Uterus (tissue), 4 donors: ENCODE data around the gene LRBA. TPM values are rescaled to one million over a fixed set of nuclear protein-coding genes. Genes with fewer than 3 reads are reported as not detected.
A peak's percentile ranks its signal among the peaks of the same experiment; 100 is the strongest.

Experiments
- DNase-seq, 2 donors: peaks; one replicate each; pipeline ENCODE4 v3.0.0-alpha.2; 2019 to 2020
- H3K27ac ChIP-seq, 2 donors: fragments of 200-600 bp; sonication (generic); 1 replicate in 1 of 2; 2 replicates in 1 of 2; pipeline ENCODE4 v1.5.1; 2016 to 2018
- H3K27me3 ChIP-seq, 2 donors: fragments of 200-600 bp; sonication (generic); one replicate each; pipeline ENCODE4 v1.5.1; 2018 to 2019; ENCODE audit warnings: control low read depth in 1 of 2
- H3K36me3 ChIP-seq, 2 donors: fragments of 200-600 bp; sonication (generic); one replicate each; pipeline ENCODE4 v1.5.1; 2019; ENCODE audit warnings: control low read depth in 1 of 2
- H3K4me1 ChIP-seq, 2 donors: fragments of 200-600 bp; sonication (generic); one replicate each; pipeline ENCODE4 v1.5.1; 2018 to 2019; ENCODE audit warnings: control low read depth in 1 of 2
- H3K4me3 ChIP-seq, 2 donors: fragments of 200-600 bp; sonication (generic); 1 replicate in 1 of 2; 2 replicates in 1 of 2; pipeline ENCODE4 v1.5.1; 2018 to 2019; ENCODE audit warnings: mild to moderate bottlenecking in 1 of 2
- H3K9me3 ChIP-seq, 2 donors: fragments of 200-600 bp; sonication (generic); one replicate each; pipeline ENCODE4 v1.5.1; 2019; ENCODE audit warnings: control low read depth in 1 of 2
- POLR2A ChIP-seq, 2 donors: fragments of 450-650 bp; IDR thresholded peaks; one replicate each; pipeline ENCODE4 v1.6.1; 2016; ENCODE audit warnings: antibody characterized with exemption in 2 of 2, mild to moderate bottlenecking in 1 of 2, moderate library complexity in 1 of 2
- intact Hi-C: fragments of 100-400 bp; cut with DNase I; formaldehyde crosslinking; loops from one replicate; pipeline ENCODE4 v1.15.1; 2023; ENCODE audit warnings: low total_unique reads
- total RNA-seq, 4 donors: library from RNA; depleted of rRNA in 3 of 4; stranded (reverse); fragments of >200 nt in 3 of 4; gene quantifications; one replicate each; pipeline versions ENCODE4 v1.1.0 to v1.2.4, GENCODE V29; 2014 to 2023
- TF ChIP-seq, protein P1 (sequence below), 4 experiments: fragments of 200-600 bp in 2 of 4; fragments of 450-650 bp in 2 of 4; sonication (generic) in 2 of 4; IDR thresholded peaks; one replicate each; pipeline ENCODE4 v1.5.1; 2016 to 2019; ENCODE audit warnings: antibody characterized with exemption in 4 of 4, mild to moderate bottlenecking in 2 of 4, moderate library complexity in 1 of 4
- donor health status: DM: yes; HTN: yes; CAD: no.

The LRBA gene
- total RNA-seq, 4 donors from 2014 or later: 32.0 to 126 (median 41.7) TPM

DNA sequence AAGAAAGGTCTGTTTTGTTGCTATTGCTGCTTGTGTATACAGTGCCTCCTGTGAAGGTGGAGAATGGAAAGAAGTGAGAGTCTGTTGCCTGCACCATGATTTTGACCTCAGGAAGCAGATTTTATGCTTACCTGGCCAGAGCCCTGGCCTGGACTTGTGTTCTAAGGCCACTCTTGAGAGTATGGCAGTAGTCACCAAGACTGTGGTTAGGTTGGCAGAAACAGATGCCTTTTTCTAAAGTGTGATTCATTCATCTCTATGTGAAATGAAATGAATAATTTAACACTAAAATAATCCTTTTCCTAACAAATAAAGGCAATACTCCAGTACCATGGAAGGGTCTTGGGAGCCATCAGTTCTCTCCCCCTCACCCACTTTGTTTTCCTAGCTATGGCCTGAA, 775.1 kb downstream of the LRBA start:
- H3K4me1 ChIP-seq: peaks cover 0 to 7% of the 10 kb centered on the region in 2 donors
- intact Hi-C loops: loop anchor here (10.0 kb wide), 1 partner anchor 235 kb away; no protein-coding TSS in a partner anchor

DNA sequence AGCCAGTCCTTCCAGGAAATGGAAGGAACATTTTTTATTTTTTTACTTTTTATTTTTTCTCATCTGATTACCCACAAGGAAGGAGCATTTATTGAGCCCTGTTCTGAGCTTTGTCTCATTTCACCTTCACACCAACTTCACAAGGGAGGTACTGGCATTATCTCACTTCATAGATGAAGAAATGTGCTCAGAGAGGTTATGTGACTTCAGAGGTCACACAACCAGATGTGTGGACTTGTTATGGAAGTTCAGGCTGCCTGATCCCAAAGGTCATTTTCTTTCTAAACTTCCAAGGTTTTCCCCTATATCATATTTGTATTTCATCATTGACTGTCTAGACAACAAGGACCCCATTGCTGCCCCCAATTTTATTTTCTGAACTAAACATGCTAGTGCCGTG, 776.5 kb downstream of the LRBA start:
- no peaks in the 10 kb centered on the region for H3K9me3 ChIP-seq
- H3K36me3 ChIP-seq: no peaks in the 10 kb centered on the region
- DNase-seq: no peak
- TF ChIP-seq, protein P1, sequence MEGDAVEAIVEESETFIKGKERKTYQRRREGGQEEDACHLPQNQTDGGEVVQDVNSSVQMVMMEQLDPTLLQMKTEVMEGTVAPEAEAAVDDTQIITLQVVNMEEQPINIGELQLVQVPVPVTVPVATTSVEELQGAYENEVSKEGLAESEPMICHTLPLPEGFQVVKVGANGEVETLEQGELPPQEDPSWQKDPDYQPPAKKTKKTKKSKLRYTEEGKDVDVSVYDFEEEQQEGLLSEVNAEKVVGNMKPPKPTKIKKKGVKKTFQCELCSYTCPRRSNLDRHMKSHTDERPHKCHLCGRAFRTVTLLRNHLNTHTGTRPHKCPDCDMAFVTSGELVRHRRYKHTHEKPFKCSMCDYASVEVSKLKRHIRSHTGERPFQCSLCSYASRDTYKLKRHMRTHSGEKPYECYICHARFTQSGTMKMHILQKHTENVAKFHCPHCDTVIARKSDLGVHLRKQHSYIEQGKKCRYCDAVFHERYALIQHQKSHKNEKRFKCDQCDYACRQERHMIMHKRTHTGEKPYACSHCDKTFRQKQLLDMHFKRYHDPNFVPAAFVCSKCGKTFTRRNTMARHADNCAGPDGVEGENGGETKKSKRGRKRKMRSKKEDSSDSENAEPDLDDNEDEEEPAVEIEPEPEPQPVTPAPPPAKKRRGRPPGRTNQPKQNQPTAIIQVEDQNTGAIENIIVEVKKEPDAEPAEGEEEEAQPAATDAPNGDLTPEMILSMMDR (IDR thresholded peaks at IDR 0.05): no peak
- TF ChIP-seq POLR2A (IDR thresholded peaks at IDR 0.05): no peak
- H3K4me1 ChIP-seq: peaks cover 0 to 7% of the 10 kb centered on the region in 2 donors
- intact Hi-C loops: no loop called here
- H3K27me3 ChIP-seq: no peaks in the 10 kb centered on the region
- H3K4me3 ChIP-seq: no peak overlapping the region
- H3K27ac ChIP-seq: no peak overlapping the region

More for the DNA sequence above, 775.1 kb downstream of the LRBA start:
- TF ChIP-seq POLR2A (IDR thresholded peaks at IDR 0.05): no peak
- TF ChIP-seq, protein P1 (IDR thresholded peaks at IDR 0.05): no peak
- no peaks in the 10 kb centered on the region for H3K9me3 ChIP-seq
- H3K27me3 ChIP-seq: no peaks in the 10 kb centered on the region
- DNase-seq: no peak
- H3K27ac ChIP-seq: no peak overlapping the region
- no peak overlapping the region for H3K4me3 ChIP-seq
- no peaks in the 10 kb centered on the region for H3K36me3 ChIP-seq

DNA sequence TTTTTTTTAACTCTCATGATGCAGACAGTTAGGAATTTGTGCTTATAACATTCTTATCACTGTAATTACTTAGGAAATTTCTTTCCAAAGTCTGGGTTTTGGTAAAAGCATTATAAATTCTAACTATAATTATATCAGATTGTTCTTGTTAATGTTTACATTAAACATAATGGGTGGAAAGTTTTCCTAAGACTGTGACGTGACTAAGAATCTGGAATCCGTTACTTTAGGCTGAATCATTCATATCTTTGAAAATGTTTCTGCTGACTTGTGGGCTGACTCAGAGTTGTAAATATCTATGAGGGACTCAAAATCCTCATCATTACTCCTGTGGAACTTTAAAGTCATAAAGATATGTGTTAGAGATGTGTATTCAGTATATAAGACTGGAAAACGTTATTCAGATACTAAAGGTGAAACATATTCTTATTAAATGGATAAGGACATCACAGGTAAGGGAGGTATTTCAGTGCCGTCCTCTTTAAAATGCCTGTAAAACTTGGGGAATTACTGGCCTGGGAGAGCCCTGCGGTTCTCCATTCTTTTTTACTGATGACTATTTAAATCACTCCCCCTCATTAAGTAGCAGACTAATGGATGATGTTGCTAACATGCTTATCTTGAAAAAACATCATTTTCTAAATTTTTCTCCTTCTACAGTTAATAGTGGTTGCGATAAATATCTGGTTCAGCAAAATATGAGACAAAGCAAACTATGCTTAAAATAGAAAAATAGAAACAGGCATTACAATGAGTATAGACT, 777.8 kb downstream of the LRBA start:
- no peak overlapping the region for H3K27ac ChIP-seq
- H3K36me3 ChIP-seq: no peaks in the 10 kb centered on the region
- no peaks in the 10 kb centered on the region for H3K27me3 ChIP-seq
- H3K9me3 ChIP-seq: no peaks in the 10 kb centered on the region
- TF ChIP-seq POLR2A (IDR thresholded peaks at IDR 0.05): no peak
- TF ChIP-seq, protein P1 (IDR thresholded peaks at IDR 0.05): no peak
- intact Hi-C loops: no loop called here
- peaks cover 0 to 7% of the 10 kb centered on the region in 2 donors for H3K4me1 ChIP-seq
- no peak for DNase-seq
- no peak overlapping the region for H3K4me3 ChIP-seq

DNA sequence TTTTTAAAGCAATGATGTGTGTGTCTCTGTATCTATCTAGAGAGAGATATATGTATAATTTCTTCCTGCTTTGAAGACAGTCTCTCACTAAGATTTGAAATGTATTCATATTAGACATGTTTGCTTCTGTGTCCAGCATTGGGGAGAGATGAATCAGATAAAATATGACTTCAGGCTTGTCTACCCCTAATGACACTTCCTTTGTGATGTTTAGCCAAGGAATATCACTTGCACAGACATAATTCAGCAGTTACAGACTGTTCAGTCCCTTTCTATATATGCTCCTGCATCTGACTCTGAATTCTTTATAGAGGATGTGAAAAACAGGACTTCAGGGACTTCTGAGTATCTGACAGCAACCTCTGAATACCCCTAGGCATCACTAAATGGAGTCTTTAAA, 778.5 kb downstream of the LRBA start:
- Histone ChIP-seq H3K4me1 (peaks cover 0 to 7% of the 10 kb centered on the region in 2 donors), H3K36me3 (no peaks in the 10 kb centered on the region), H3K27me3 (no peaks in the 10 kb centered on the region), H3K27ac (peak overlapping the region in 1 of 2 donors; percentile 26), H3K9me3 (no peaks in the 10 kb centered on the region), H3K4me3 (no peak overlapping the region)
- no peak for DNase-seq
- intact Hi-C loops: no loop called here
- TF ChIP-seq, protein P1 (IDR thresholded peaks at IDR 0.05): no peak
- TF ChIP-seq POLR2A (IDR thresholded peaks at IDR 0.05): no peak

DNA sequence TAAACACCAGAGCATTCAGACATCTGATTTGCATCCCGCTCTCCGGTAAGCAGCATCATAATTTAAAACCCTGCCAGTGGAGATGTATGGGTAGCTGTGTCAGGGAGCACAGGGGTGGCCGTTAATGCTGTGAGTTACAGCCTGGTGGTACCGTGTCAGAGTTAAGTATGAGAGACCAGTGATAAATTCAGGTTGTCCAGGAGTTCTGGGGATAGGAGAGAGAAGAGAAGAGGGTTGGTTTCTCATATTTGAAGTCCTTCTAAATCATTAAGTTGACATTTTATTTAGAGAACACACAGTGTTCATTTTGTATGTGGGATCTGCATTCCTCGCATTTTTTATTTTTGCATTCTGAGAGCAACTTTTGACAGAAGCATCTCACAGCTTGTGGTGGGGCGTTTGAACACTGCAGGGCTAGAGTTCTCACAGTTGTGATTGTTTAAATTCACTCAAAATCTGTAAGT, 779.2 kb downstream of the LRBA start:
- peak overlapping the region in 1 of 2 donors; percentile 26 for H3K27ac ChIP-seq

More for the DNA sequence above, 779.2 kb downstream of the LRBA start:
- Histone ChIP-seq H3K36me3 (no peaks in the 10 kb centered on the region), H3K4me1 (peaks cover 0 to 7% of the 10 kb centered on the region in 2 donors), H3K27me3 (no peaks in the 10 kb centered on the region), H3K4me3 (no peak overlapping the region), H3K9me3 (no peaks in the 10 kb centered on the region)
- TF ChIP-seq, protein P1 (IDR thresholded peaks at IDR 0.05): no peak
- TF ChIP-seq POLR2A (IDR thresholded peaks at IDR 0.05): no peak
- DNase-seq: no peak
- intact Hi-C loops: no loop called here
